Mammary epithelial cell (primary cell): ENCODE data around the gene FASTKD1.

Experiments used
- EZH2 ChIP-seq: IDR thresholded peaks from 2 replicates; pipeline ENCODE4 v1.6.1; 2012; ENCODE audit warnings: low read length, inconsistent platforms, borderline replicate concordance
- TF ChIP-seq, protein P1 (sequence below), 2 donors: IDR thresholded peaks in 1 of 2; conservative IDR thresholded peaks in 1 of 2; 2 replicates each; pipeline ENCODE4 v1.5.1; 2011 to 2012; ENCODE audit warnings: inconsistent platforms in 2 of 2, low read length in 2 of 2, mild to moderate bottlenecking in 2 of 2, control low read depth in 1 of 2, low read depth in 1 of 2; ENCODE audit not compliant: insufficient read depth in 1 of 2; ENCODE audit errors: extremely low read depth in 1 of 2

DNA sequence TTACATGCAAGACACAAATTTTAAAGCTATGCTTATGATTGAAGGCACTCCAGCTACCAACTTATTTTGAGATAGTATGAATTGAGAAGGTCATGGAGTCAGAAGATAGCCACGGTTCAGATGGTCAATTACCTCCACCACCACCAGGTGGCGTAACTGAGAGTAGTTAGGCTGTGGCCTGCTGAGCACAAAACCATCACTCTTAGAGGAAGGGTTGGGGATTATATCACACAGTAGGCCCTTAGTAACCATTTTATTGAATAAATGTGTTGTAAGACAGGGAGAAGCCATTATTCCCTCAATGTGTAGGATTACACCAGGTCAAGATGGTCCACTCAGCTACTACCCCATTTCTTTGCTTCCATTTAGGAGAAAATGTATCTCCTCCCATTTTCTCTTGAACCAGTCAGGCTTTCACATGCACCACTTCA is 45.4 kb downstream of the FASTKD1 start:
- TF ChIP-seq, protein P1, sequence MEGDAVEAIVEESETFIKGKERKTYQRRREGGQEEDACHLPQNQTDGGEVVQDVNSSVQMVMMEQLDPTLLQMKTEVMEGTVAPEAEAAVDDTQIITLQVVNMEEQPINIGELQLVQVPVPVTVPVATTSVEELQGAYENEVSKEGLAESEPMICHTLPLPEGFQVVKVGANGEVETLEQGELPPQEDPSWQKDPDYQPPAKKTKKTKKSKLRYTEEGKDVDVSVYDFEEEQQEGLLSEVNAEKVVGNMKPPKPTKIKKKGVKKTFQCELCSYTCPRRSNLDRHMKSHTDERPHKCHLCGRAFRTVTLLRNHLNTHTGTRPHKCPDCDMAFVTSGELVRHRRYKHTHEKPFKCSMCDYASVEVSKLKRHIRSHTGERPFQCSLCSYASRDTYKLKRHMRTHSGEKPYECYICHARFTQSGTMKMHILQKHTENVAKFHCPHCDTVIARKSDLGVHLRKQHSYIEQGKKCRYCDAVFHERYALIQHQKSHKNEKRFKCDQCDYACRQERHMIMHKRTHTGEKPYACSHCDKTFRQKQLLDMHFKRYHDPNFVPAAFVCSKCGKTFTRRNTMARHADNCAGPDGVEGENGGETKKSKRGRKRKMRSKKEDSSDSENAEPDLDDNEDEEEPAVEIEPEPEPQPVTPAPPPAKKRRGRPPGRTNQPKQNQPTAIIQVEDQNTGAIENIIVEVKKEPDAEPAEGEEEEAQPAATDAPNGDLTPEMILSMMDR (conservative IDR thresholded peaks at IDR 0.05 in 1 of 2, IDR thresholded peaks at IDR 0.05 in 1 of 2; ENCODE audit: extremely low read depth in 1 of 2, insufficient read depth in 1 of 2, low read depth in 1 of 2, low read length in 2 of 2): peak; percentile 83 to 88
- no peak for TF ChIP-seq EZH2
